ENCODE data around the gene HOXC12.

The HOXC12 gene

DNA sequence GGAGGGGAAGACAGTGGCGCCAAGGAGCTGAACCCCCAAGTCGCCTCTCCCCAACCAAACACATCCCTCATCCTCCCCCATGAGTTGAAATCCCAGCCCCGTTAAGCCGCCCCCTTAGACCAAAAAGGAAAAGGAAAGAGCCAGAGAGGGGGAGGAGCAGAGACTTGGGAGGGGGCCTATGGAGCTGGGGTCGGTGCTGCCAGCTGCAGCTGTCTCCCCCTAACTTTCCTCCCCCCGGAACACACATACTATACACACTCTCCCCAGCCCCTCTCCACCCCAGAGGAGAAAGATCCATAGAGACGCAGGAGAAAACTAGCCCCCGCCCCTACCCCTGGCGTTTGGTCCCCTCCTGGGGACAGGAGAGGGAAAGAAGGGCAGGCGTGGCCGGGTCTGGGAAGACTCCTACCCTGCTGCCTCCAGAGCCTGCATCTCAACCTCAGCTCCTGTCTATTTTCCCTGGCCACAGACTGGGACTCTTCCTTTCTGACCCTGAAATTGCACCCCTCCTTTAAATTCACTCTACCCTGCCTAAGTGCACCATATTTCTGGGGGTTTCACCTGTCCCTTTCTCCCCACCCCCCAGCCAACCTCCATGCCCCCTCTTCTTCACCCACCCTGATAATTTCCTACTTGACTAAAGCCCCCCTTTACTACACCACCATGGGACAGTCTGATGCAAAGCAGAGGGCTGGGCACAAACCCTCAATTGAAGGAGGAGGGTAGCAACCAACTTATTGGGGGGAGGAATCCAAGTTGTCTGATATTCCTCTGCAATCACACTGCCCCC is 43.6 kb downstream of the HOXC12 start:
- DNase-seq, result no peak

DNA sequence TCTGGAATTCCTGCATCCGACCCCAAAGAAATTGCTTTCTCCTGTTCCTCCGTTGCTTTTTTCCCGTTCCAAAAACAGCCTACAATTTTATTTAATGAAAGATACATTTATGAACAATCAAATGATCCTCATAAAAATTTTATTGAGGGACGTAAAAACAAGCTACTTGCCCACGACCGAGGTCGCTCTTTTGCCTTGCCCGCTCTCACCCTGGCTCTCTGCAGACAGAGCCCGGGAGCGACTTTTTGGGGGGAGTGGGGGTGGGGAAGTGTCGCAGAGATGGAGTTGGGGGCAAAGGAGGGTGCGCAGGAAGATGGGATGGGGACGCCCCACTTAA is 44.2 kb downstream of the HOXC12 start:
- DNase-seq, result no peak

DNA sequence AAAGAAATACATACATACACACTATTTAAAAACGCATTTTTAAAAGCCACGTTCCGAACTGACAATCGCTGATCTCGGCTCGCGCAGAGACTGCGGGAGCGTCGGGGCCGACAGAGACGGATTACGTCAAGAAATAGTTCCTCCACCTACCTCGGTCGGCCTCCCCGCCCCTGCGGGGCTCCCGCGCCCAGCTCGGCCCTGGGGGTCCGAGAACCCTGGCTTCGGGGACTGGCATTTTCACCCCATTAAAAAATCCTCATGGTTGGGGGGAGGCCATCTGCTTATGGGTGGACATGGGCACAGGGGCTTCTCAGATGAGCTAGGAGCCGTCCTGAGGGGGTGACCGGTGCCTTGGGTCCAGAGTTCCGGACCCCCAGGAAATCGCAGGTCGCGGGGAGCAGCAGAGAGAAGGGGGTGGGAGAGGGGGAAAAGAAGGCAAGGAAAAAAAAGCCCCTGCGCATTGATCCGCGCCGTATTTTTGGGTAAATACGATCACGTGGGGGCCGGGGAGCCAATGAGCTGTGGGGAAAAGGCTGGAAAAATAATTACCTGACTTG is 44.9 kb downstream of the HOXC12 start:
- DNase-seq, result no peak

DNA sequence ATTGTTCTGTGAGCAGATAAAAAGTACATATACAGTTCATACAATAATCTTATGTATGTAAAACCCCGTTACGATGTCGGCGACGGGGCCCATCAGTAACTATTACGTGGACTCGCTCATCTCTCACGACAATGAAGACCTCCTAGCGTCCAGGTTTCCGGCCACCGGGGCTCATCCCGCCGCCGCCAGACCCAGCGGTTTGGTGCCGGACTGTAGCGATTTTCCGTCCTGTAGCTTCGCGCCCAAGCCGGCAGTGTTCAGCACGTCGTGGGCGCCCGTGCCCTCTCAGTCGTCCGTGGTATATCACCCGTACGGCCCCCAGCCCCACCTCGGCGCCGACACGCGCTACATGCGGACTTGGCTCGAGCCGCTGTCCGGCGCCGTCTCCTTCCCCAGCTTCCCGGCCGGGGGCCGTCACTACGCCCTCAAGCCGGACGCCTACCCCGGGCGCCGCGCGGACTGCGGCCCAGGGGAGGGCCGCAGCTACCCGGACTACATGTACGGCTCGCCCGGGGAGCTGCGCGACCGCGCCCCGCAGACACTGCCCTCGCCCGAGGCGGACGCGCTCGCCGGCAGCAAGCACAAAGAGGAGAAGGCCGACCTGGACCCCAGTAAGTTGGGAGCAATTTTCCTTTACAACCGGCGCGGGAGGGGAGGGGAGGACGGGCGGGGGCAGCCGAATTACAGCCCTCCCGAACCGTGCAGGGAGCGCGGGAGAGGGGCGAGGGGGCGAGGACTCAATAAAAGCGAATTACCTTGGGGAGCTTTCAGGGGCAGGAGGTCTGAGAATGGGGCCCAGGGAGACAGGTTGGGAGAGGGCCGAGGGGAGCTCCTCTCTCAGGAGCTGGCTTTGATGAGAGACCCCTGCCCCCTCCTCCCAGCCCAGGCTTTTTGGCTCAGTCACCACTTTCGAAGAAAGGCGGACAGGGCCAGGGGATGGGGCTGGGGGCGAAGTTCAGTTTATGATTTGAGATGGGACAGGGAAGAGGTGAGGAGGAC is 45.7 kb downstream of the HOXC12 start, which contains the start of gene HOXC9:
Gene HOXC9, plus strand, starts transcription at position 46 of the 999 bp plus-strand sequence. Its CDS starts 28 bp downstream, at position 74.
- no peak for DNase-seq

DNA sequence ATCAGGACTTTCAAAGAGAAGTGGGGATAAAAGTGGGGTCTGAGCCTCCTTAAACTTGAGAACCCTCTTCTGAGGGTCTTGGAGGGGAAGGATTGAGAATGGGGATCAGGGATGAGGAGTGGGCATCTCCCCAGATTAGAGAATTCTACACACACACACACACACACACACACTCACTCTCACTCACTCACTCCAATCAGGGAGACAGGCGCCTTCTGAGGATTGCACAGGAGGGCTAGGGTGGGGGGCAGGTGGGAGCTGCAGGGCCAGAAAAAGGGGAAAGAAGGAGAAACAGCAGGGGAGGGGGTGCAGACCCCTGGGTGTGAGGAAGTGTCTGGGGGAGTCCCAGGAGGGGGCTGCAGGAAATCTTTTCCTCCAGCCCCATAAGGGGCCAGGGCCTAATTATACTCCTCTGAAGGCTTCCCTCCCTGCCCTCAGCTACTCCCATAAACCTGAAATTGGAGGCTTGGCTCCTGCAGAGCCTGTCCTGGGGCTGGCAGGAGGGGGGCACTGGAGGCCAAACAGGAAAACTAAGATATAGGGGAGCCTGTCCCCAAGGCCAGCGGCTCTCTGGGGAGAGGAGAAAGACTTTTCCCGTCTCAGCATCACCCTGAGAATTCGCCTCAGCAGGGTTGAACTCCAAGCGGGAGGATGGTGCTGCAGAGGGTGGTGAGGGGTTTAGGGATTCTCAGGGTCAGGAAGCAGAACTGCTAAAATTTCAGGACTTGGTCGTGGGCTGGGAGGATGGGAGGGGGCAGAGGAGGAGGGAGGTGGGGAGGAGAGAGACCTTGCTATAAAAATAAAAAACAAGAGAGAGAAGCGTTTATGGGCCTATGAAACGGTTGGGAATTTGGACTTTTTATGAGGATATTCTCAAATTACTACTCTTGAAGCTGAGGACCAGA is 46.8 kb downstream of the HOXC12 start:
- DNase-seq, result no peak

- DNase-seq, result no peak
Observed at GRCh38 chr12:54002278-54002914, 47.7 kb downstream of the HOXC12 start.

GRCh38 chr12:54002915-54003389 is 48.2 kb downstream of the HOXC12 start:
- DNase-seq, result no peak

GRCh38 chr12:54003625-54004024 is 48.9 kb downstream of the HOXC12 start:
- DNase-seq, result no peak

DNA sequence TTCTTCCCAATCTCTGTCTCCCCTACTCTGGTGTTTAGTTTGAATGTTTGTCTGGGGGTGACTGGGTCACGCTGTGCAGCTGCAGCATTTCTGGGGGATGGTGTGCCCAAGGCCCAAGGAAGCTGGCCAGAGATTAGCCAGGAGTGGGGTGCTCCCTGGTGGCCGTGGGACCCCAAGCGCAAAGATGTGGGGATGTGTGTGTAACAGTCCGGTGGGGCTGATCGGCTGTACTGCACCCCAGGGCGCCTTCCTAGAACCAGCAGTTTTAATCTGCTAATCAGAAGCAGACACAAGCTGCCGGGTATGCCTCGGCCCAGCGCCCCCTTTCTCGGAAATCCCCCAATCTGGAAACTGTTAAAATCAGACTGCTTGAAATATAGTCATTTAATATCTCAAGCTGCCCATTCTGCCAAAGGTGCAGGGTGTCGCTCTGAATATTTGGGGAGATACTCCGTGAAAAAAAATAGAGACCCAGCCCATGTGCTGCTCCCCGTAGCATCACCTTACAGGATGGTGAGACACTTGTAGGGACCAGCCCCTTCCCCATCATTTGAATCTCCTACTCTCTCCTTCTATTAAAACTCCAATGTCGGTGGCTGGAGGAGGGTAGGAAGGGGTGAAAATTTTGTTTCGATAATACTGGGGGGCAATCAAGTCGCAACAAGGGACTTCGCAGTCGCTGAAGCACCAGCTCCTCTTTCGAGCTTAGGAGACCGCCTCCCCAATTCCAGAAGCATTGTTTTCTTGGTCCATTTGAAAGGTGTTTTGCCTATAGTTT is 49.5 kb downstream of the HOXC12 start:
- DNase-seq, result no peak

GRCh38 chr12:54004841-54005530 is 50.3 kb downstream of the HOXC12 start:
- no peak for DNase-seq

- DNase-seq, result no peak
Observed at GRCh38 chr12:54005531-54005852, 50.8 kb downstream of the HOXC12 start.

DNA sequence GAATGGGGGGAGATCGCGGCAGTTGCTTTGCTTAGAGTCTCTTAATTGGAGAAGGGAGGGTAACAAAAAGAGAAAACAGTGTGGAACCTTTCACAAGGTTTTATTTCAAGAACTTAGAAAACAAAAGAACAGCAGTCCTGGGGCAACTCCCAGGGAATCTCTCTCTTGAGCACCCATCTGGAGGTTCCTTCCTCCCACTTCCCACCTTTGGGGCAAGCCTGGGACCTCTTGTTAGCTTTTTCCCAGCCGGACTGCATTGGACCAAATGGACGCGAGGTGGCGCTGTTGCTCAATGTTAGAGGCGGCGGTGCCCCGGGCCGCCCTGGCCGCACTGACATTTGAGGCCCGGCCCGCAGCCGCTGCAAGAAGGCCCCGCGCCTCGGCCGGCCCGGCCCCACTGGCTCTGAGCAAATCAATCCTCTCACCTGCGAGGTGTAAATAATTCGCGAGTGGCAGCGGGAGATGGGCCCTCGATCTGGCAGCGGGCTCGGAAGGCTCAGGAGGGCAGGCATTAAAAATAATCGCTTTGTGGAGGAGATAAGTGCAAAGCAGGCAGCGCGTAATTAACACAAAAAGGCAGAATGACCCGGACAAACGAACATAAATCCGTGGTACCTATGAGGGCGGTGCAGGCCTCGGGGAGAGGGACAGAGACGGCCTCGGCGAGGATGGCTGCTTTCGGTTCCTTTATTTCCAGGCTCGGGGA is 51.3 kb downstream of the HOXC12 start:
- peak; percentile 70 for DNase-seq

DNA sequence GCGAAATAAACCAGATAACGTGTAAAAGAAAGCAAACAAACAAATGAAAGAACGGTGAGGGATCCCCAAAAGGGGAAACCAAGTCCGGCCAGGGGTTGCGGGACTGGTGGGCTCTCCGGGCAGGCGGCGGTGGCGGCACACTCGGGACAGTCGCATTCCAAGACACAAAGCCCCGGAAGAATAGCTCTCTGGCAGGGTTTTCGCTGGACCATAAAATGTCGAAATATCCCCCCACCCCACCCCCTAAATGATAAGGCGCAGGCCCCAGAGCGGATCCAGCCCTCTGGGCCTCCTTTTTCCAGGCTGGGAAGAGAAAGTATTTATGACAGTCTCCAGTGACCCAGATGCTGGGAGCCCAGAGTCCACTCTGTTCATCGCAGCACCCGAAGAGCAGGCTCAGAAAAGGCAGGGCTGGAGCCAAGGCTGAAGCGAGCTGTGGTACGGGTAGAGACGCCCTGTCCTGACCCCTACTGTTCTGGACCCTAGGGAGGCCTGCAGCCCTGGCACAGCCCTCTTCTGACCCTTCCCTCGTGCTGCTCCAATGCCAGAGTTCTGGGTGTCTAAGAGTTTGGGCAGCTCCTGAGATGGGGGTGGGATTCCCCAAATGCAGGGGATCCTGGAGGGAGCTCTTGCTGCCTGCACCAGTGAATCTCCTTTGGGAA is 52.0 kb downstream of the HOXC12 start:
- DNase-seq, result no peak

DNA sequence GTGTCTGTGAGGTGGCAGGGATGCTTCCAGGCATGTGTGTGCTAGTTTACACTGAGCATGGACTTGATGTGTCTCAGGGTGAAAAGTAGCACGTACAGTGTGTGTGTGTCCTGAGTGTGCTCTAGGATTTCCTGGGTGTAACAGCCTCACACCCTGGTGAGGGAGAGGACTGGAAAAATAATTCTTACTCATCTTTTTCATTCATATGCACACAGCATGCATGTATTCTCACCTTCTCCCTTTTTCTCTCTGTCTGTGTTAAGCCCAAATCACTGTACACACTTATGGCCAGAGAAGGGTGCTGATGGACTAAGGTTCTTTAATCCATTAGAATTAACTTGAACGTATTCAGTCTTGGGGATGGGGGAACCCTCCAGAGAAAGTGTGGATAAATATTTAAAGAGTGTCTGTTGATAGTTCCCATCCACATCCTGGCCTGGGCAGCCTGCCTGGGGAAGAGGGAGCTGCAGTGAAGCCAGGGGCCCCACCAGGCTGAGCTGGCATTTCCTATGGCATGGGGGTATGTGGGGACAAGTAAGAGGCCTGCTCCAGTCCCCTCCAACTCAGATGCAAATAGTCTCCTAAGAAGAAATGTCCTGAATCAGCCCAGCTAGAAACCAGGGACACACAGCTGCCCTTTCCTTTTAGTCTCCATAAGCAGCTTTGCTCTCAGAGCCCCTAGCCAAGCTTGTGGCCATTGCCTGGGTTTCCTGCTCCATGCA is 53.0 kb downstream of the HOXC12 start:
- DNase-seq, result no peak

- no peak for DNase-seq
Observed at GRCh38 chr12:54008260-54008552, 53.5 kb downstream of the HOXC12 start.
